NCI-H82 (cell line): ENCODE measurements around the gene CNTROB.

Experiments used
- DNase-seq: peaks from one replicate; lab custom pipeline; 2025; lab: John Stamatoyannopoulos, UW

Gene CNTROB

GRCh38 chr17:7931709-7932482, at the start of gene CNTROB, which contains the start of gene TRAPPC1:
Gene CNTROB (plus strand): TSS chr17:7932206. CDS start chr17:7933080, 874 bp downstream.
Gene TRAPPC1 (minus strand): TSS chr17:7931946. CDS start chr17:7931829, 117 bp downstream.
- peak; percentile 100 for DNase-seq

GRCh38 chr17:7882629-7883028, 49.4 kb upstream of the CNTROB start:
- peak; percentile 42 for DNase-seq

GRCh38 chr17:7883781-7884386, 48.1 kb upstream of the CNTROB start:
- peak; percentile 31 for DNase-seq

GRCh38 chr17:7884581-7885366, 47.2 kb upstream of the CNTROB start:
- peak; percentile 48 for DNase-seq

DNA sequence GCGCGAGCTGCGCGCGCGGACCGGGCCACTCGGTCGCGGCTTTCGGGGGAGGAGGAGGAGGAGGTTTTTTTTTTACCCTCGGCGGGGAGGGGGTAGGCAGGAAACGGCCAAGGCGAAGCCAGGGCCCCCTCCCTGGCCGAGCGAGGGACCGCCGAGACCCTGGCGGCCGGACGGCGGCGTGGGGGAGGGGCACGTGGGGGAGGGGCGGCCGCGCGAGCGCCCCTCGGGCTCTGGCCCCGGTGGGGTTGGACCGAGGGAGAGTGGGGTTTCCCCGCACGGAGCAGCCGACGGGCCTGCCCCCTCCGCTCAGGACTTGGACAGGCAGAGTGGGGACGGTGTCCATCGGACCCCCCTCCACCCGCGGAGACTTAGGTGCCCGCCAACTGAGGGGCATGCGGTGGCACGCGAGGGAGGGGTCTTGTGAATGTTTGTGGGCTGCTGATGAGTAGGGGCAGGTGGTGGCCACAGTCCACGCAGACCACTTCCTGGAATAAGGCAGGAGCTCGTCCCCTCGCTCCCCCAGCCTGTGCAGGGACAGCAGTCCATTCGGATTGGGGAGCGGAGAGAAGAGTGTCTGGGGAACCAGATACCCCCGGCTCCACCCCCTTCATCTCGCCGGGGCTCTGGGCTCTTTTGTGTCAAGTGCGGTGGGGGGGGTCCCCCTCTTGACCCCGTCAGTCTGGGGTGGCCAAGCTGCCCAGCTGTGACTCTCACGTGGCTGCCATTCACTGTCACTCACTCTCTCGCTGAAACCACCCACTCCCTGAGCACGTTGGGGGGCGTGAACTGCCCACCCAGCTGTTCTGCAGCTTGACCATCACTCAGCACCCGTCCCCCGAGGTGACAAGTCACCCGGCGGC, 46.4 kb upstream of the CNTROB start:
- peak; percentile 77 for DNase-seq

DNA sequence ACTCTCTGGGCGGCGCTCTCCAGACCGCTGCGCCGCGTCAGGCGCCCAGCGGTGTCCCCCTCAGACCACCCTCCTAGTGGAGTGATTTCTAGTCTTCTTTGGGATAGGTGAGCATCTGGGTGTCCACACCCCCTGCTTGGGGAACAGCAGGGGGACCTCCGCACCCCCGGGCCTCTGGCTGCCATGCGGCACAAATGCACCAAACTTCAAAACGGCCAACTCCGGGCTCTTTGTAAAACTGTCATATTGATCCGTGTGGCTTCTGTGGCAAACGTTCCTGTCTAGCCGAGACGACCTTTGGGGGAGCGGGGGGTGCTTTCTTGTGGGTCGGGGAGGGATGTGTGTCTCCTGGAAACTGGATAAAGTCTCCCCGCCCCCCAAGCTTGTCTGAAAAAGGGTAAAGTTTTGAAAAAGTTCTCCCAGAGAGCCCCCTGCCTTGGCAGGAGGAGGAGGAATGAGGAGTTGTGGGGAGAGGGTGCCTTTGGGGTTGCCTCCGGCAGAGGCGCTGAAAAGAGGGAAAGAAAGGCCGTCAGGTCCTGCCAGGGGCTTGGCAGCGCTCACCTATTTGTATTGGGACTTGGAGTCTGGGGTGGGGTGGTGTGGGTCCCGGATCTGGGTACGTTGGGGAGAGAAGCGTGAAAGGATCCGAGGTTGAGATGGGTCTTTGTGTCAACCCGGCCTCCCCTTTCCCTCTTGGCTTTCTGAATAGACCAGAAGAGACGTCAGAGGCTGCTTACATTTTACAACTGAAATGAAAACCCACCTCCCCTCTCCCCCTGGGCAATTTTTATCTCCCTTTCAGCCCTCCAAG, 45.6 kb upstream of the CNTROB start:
- peak; percentile 69 for DNase-seq

- DNase-seq, result no peak
Measured at GRCh38 chr17:7887038-7887481, 44.9 kb upstream of the CNTROB start.

- peak; percentile 98 for DNase-seq
Measured at GRCh38 chr17:7887482-7888183, 44.4 kb upstream of the CNTROB start.

- DNase-seq, result peak; percentile 53
Measured at GRCh38 chr17:7888184-7888920, 43.7 kb upstream of the CNTROB start, which contains the start of gene CHD3. Gene CHD3 (plus strand): TSS chr17:7888789. CDS start chr17:7889001, 212 bp downstream.

- DNase-seq, result peak; percentile 96
Measured at GRCh38 chr17:7889166-7889955, 42.6 kb upstream of the CNTROB start.

GRCh38 chr17:7893187-7893880, 38.7 kb upstream of the CNTROB start:
- no peak for DNase-seq

- DNase-seq, result no peak
Measured at GRCh38 chr17:7894226-7894625, 37.8 kb upstream of the CNTROB start.

GRCh38 chr17:7894866-7895265, 37.1 kb upstream of the CNTROB start:
- DNase-seq, result no peak

GRCh38 chr17:7897090-7897489, 34.9 kb upstream of the CNTROB start:
- no peak for DNase-seq

DNA sequence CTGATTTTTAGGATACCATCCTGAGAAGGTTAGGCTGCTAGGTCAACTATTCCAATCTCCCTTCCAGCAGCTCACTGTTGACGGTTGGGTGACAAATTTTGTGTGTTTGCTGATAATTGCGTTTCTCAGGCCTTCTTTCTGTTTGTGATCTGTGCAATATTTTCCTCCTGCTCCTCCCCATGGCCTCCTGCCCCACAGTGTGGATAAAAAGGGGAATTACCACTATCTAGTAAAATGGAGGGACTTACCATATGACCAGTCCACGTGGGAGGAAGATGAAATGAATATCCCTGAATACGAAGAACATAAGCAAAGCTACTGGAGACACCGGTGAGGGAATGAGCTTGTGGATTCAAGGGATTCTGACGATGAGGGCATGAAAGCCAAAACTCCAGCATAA, 34.2 kb upstream of the CNTROB start:
- no peak for DNase-seq

- DNase-seq, result no peak
Measured at GRCh38 chr17:7903154-7904103, 28.6 kb upstream of the CNTROB start.

GRCh38 chr17:7909089-7909488, 22.9 kb upstream of the CNTROB start:
- no peak for DNase-seq
